HepG2 (cell line): Measurements from ENCODE around the gene TMEM196. TPM values are rescaled to one million over a fixed set of nuclear protein-coding genes. Genes with fewer than 3 reads are reported as not detected.

Experiments
- ATAC-seq: fragments of 200-7000 bp; cut with Tn5 transposase; 3 replicates; pipeline ENCODE4 v1.9.1; 2020; ENCODE audit warnings: mild to moderate bottlenecking, moderate library complexity
- BruUV-seq: library from RNA; stranded (reverse); fragments of 400-500 nt; replicated peaks from 2 replicates; lab custom pipeline; 2021; lab: Mats Ljungman, UMichigan
- CTCF ChIA-PET: fragments of 300-600 bp; formaldehyde crosslinking; extraction: SDS; loops from one replicate; lab custom pipeline; 2021; ENCODE audit warnings: low total read pairs, inconsistent platforms, low intra/inter-chr PET ratio; lab: Yijun Ruan, JAX
- POLR2A ChIA-PET: fragments of 350-600 bp; sonication (Branson Sonifier 250); formaldehyde crosslinking; loops from one replicate; lab custom pipeline; 2020; ENCODE audit warnings: antibody characterized with exemption, inconsistent platforms; lab: Yijun Ruan, JAX
- DNase-seq: peaks from one replicate; pipeline ENCODE4 v3.0.0-alpha.2; 2015; ENCODE audit warnings: low spot score
- FAIRE-seq: peaks from 3 replicates; lab custom pipeline; 2011; peaks lifted over from hg19 to GRCh38; lab: Jason Lieb, UNC
- H2AFZ ChIP-seq: one replicate; pipeline ENCODE4 v1.6.1; 2011; ENCODE audit warnings: low read length, inconsistent platforms
- H3K27ac ChIP-seq: fragments of 300-600 bp; 3 replicates; pipeline ENCODE4 v1.8.0; 2011; ENCODE audit warnings: mixed run types, mild to moderate bottlenecking, mixed read lengths, low read length, inconsistent platforms; ENCODE audit not compliant: insufficient read depth; ENCODE audit errors: extremely low read length
- H3K27me3 ChIP-seq, 2 experiments: fragments of 200-600 bp in 1 of 2; 2 replicates in 1 of 2; 3 replicates in 1 of 2; pipeline versions ENCODE4 v1.6.0 to v1.8.0; 2011; ENCODE audit warnings: low read length in 2 of 2, mild to moderate bottlenecking in 2 of 2, moderate library complexity in 2 of 2, inconsistent platforms in 1 of 2; ENCODE audit not compliant: insufficient read depth in 2 of 2, control insufficient read depth in 1 of 2
- H3K36me3 ChIP-seq, 2 experiments: fragments of 200-600 bp in 1 of 2; replicated peaks in 1 of 2; 2 replicates in 1 of 2; 3 replicates in 1 of 2; pipeline versions ENCODE4 v1.5.1 to v1.8.0; 2011; ENCODE audit warnings: low read length in 2 of 2, inconsistent platforms in 1 of 2; ENCODE audit not compliant: insufficient read depth in 2 of 2, control insufficient read depth in 1 of 2
- H3K4me1 ChIP-seq: 2 replicates; pipeline ENCODE4 v1.5.1; 2012; ENCODE audit warnings: low read length, inconsistent platforms; ENCODE audit not compliant: insufficient read depth
- H3K4me2 ChIP-seq: 2 replicates; pipeline ENCODE4 v1.6.0; 2011; ENCODE audit warnings: low read depth, low read length, inconsistent platforms
- H3K4me3 ChIP-seq, 3 experiments: fragments of 200-600 bp in 1 of 3; sonication (generic), shearing (Covaris generic) in 1 of 3; replicated peaks in 1 of 3; 2 replicates each; pipeline ENCODE4 v1.5.1; 2011 to 2016; ENCODE audit warnings: low read length in 3 of 3, inconsistent platforms in 2 of 3, low read depth in 2 of 3, mild to moderate bottlenecking in 2 of 3, control low read depth in 1 of 3, mixed read lengths in 1 of 3; ENCODE audit not compliant: insufficient read depth in 1 of 3
- H3K79me2 ChIP-seq: one replicate; pipeline ENCODE4 v1.6.1; 2011; ENCODE audit warnings: low read length, inconsistent platforms; ENCODE audit not compliant: insufficient read depth
- H3K9ac ChIP-seq: 2 replicates; pipeline ENCODE4 v1.6.0; 2011; ENCODE audit warnings: mild to moderate bottlenecking, low read depth, low read length, inconsistent platforms; ENCODE audit not compliant: insufficient read depth
- H3K9me3 ChIP-seq: 2 replicates; pipeline ENCODE4 v1.5.1; 2012; ENCODE audit warnings: mild to moderate bottlenecking, low read length
- H4K20me1 ChIP-seq: 2 replicates; pipeline ENCODE4 v1.6.0; 2011; ENCODE audit warnings: inconsistent platforms, mild to moderate bottlenecking, low read length, moderate library complexity; ENCODE audit not compliant: insufficient read depth
- CREB1 ChIP-seq, 2 experiments: fragments of 450-650 bp in 1 of 2; IDR thresholded peaks; 2 replicates each; pipeline ENCODE4 v1.6.1; 2016 to 2017; ENCODE audit warnings: control low read depth in 1 of 2, mild to moderate bottlenecking in 1 of 2, missing compliant biosample characterization in 1 of 2, missing genetic modification characterization in 1 of 2
- MIER3 ChIP-seq: IDR thresholded peaks from 2 replicates; pipeline ENCODE4 v1.6.1; 2016; ENCODE audit warnings: missing compliant biosample characterization, borderline replicate concordance
- NCOA5 ChIP-seq: sonication (generic); formaldehyde crosslinking; IDR thresholded peaks from 2 replicates; pipeline ENCODE4 v1.4.0; 2020; ENCODE audit warnings: missing genetic modification reagents
- SMARCC2 ChIP-seq: fragments of 450-650 bp; IDR thresholded peaks from 2 replicates; pipeline ENCODE4 v1.6.1; 2017; ENCODE audit warnings: antibody characterized with exemption, mild to moderate bottlenecking
- TEAD3 ChIP-seq: optimal IDR thresholded peaks from 2 replicates; pipeline ENCODE3; 2016; ENCODE audit warnings: borderline replicate concordance
- WIZ ChIP-seq: sonication (generic); formaldehyde crosslinking; IDR thresholded peaks from 2 replicates; pipeline ENCODE4 v1.5.1; 2020; ENCODE audit warnings: mild to moderate bottlenecking, missing genetic modification reagents
- ZNF138 ChIP-seq: sonication (generic); formaldehyde crosslinking; IDR thresholded peaks from 2 replicates; pipeline ENCODE4 v1.5.0; 2020; ENCODE audit warnings: mild to moderate bottlenecking, low read depth, missing genetic modification reagents
- WGBS: methylation state at CpG from one replicate; pipeline ENCODE4 v1.1.6; 2017; ENCODE audit warnings: low lambda C conversion rate; 5-methylcytosine and 5-hydroxymethylcytosine counted together
- in situ Hi-C: cut with HindIII; loops from 2 replicates; pipeline ENCODE4 v1.10.0; 2017; ENCODE audit warnings: low pct_unique_long_range_greater_than_20kb; ENCODE audit not compliant: extremely low pct_ligation_motif_present
- intact Hi-C: fragments of 100-400 bp; cut with micrococcal nuclease; formaldehyde crosslinking; loops from one replicate; pipeline ENCODE4 v1.10.0; 2022; ENCODE audit not compliant: unreplicated experiment
- polyA plus RNA-seq, 8 experiments: library from polyadenylated mRNA; depleted of rRNA in 3 of 8; stranded (reverse) in 7 of 8; unstranded in 1 of 8; fragments of >200 nt; fragmentation: Illumina TruSeq in 4 of 8; extraction: Trizol in 4 of 8; gene quantifications; 2 replicates each; pipeline versions ENCODE4 v1.2.1 to v1.2.3, GENCODE V29; 2011 to 2016; ENCODE audit warnings: low read depth in 4 of 8, missing spikeins in 1 of 8, mixed read lengths in 1 of 8; ENCODE audit not compliant: insufficient read depth in 1 of 8
- total RNA-seq, 5 experiments: library from RNA; depleted of rRNA; stranded (reverse); fragments of >200 nt; fragmentation: Illumina TruSeq; extraction: Trizol; gene quantifications; 2 replicates each; pipeline ENCODE4 v1.2.3, GENCODE V29; 2016; ENCODE audit warnings: low read depth in 1 of 5

Gene TMEM196
- total and polyA plus RNA-seq, 2 of the 13 experiments (the other 11 are each of a cell fraction or from before 2014, with no cell fraction given) = not detected

DNA sequence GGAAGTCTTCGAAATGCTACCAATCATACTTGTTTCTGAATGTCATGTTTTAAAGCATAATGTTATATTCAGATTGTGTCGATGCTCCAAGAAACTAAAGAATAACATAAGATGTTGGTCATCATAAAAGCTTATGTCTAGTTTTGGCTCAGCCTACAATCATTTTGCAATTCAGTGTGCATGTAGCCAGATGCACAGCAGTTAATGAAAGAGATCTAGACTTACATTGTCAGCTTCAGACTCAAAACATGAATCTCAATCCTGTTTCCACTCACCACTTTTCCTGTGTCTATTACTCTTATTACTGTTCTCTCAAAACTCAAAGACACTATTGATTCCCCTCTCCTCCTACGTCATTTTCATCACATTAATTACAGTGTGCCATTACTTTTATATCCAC, 21.4 kb downstream of the TMEM196 start:
- in situ Hi-C loops = loop anchor here (10.0 to 25.0 kb wide), 2 partner anchors 423 to 560 kb away; no protein-coding TSS in a partner anchor

DNA sequence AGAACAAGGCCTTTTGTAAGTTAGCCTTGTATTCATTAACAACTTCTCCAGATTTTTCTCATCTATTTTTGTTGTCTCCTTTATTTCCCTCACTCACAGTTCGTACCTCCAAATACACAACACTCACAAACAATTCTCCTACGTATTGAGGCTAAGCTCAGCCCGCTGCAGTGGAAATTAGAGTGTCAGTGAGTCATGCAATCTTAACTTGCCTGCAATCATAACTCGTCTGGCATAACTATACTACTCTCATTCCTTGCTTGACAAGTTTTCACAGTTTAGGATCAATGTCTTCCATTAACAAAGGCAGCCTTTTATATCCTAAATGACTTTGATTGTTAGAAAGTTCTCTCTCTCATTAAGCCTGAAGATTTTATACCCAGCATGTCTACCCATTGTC, 23.8 kb downstream of the TMEM196 start:
- intact Hi-C loops = no loop called here
- Histone ChIP-seq H3K36me3 (no peaks in the 10 kb centered on the region), H2AFZ (no peak overlapping the region), H3K79me2 (no peaks in the 10 kb centered on the region), H3K27ac (no peak overlapping the region), H3K9me3 (no peaks in the 10 kb centered on the region), H3K4me2 (no peak overlapping the region), H3K4me3 (no peak overlapping the region), H3K27me3 (no peaks in the 10 kb centered on the region), H3K9ac (no peak overlapping the region), H3K4me1 (no peaks in the 10 kb centered on the region), H4K20me1 (no peaks in the 10 kb centered on the region)
- no peak for ATAC-seq
- no peak for FAIRE-seq
- no TSS peak for BruUV-seq
- no peak for DNase-seq
- 2% methylated on average over 4 of the region's 4 CpGs for WGBS
- TF ChIP-seq WIZ (CRISPR knock-in tag) = no peak
- no peak for TF ChIP-seq ZNF138 (CRISPR knock-in tag)
- no peak for TF ChIP-seq TEAD3 (CRISPR knock-in tag)
- TF ChIP-seq NCOA5 (CRISPR knock-in tag) = no peak
- POLR2A ChIA-PET = no interaction called here
- CTCF ChIA-PET = no interaction called here
- in situ Hi-C loops = loop anchor here (5.0 to 25.0 kb wide), 3 partner anchors 425 to 848 kb away; no protein-coding TSS in a partner anchor

More for the DNA sequence above, 21.4 kb downstream of the TMEM196 start:
- Histone ChIP-seq H2AFZ (no peak overlapping the region), H3K9me3 (no peaks in the 10 kb centered on the region), H3K79me2 (no peaks in the 10 kb centered on the region), H3K36me3 (no peaks in the 10 kb centered on the region), H3K4me1 (no peaks in the 10 kb centered on the region), H3K4me3 (no peak overlapping the region), H3K27ac (no peak overlapping the region), H3K4me2 (no peak overlapping the region), H3K9ac (no peak overlapping the region), H3K27me3 (no peaks in the 10 kb centered on the region), H4K20me1 (no peaks in the 10 kb centered on the region)
- TF ChIP-seq MIER3 (CRISPR knock-in tag) (no peak), SMARCC2 (no peak), CREB1 (IDR thresholded peaks at IDR 0.05) (peak; percentile 48), CREB1 (CRISPR knock-in tag; IDR thresholded peaks at IDR 0.05) (no peak)
- ATAC-seq = no peak
- WGBS = 1% methylated on average over 3 of the region's 3 CpGs
- intact Hi-C loops = no loop called here
- no peak for DNase-seq
- no peak for FAIRE-seq
- BruUV-seq = no TSS peak
- ChIA-PET CTCF (no interaction called here), POLR2A (no interaction called here)
